ENCODE results near the gene DIPK1C. TPM values are rescaled to one million over a fixed set of nuclear protein-coding genes. Genes with fewer than 3 reads are reported as not detected.

The DIPK1C gene
- total RNA-seq, 1 donor from 2014 or later: 0.36 TPM

- Mint-ChIP-seq H3K27ac (no peak overlapping the region), H3K4me3 (no peak overlapping the region), H3K4me1 (ENCODE audit: unreplicated experiment) (no peaks in the 10 kb centered on the region), H3K9me3 (no peaks in the 10 kb centered on the region), H3K36me3 (no peaks in the 10 kb centered on the region), H3K27me3 (peaks cover 11% of the 10 kb centered on the region)
- no peak for TF ChIP-seq CTCF (conservative IDR thresholded peaks at IDR 0.05)
- DNase-seq (ENCODE audit: extremely low spot score, unreplicated experiment): no peak
Observed at GRCh38 chr18:74402806-74403433, 54.2 kb downstream of the DIPK1C start.

- peaks cover 5% of the 10 kb centered on the region for H3K4me1 Mint-ChIP-seq (ENCODE audit: unreplicated experiment)
- no peaks in the 10 kb centered on the region for H3K9me3 Mint-ChIP-seq
- no peak for TF ChIP-seq CTCF (conservative IDR thresholded peaks at IDR 0.05)
Observed at GRCh38 chr18:74400813-74401212, 56.3 kb downstream of the DIPK1C start.

GRCh38 chr18:74399091-74399887 lies 57.8 kb downstream of the DIPK1C start:
- H3K27ac Mint-ChIP-seq: no peak overlapping the region
- H3K9me3 Mint-ChIP-seq: no peaks in the 10 kb centered on the region
- H3K36me3 Mint-ChIP-seq: no peaks in the 10 kb centered on the region
- DNase-seq (ENCODE audit: extremely low spot score, unreplicated experiment): no peak
- peaks cover 8% of the 10 kb centered on the region for H3K27me3 Mint-ChIP-seq
- TF ChIP-seq CTCF (conservative IDR thresholded peaks at IDR 0.05): no peak
- peaks cover 10% of the 10 kb centered on the region for H3K4me1 Mint-ChIP-seq (ENCODE audit: unreplicated experiment)
- no peak overlapping the region for H3K4me3 Mint-ChIP-seq

More at GRCh38 chr18:74400813-74401212, 56.3 kb downstream of the DIPK1C start:
- no peak for DNase-seq (ENCODE audit: extremely low spot score, unreplicated experiment)
- Mint-ChIP-seq H3K36me3 (no peaks in the 10 kb centered on the region), H3K27ac (no peak overlapping the region), H3K4me3 (no peak overlapping the region), H3K27me3 (peaks cover 5% of the 10 kb centered on the region)

GRCh38 chr18:74397572-74397971 lies 59.5 kb downstream of the DIPK1C start:
- H3K36me3 Mint-ChIP-seq: no peaks in the 10 kb centered on the region
- H3K27me3 Mint-ChIP-seq: peaks cover 8% of the 10 kb centered on the region
- H3K4me3 Mint-ChIP-seq: no peak overlapping the region
- no peak for DNase-seq (ENCODE audit: extremely low spot score, unreplicated experiment)
- H3K9me3 Mint-ChIP-seq: no peaks in the 10 kb centered on the region
- peaks cover 10% of the 10 kb centered on the region for H3K4me1 Mint-ChIP-seq (ENCODE audit: unreplicated experiment)
- no peak overlapping the region for H3K27ac Mint-ChIP-seq
- TF ChIP-seq CTCF (conservative IDR thresholded peaks at IDR 0.05): no peak

GRCh38 chr18:74396171-74397169 lies 60.6 kb downstream of the DIPK1C start:
- no peak for TF ChIP-seq CTCF (conservative IDR thresholded peaks at IDR 0.05)
- Mint-ChIP-seq H3K27ac (no peak overlapping the region), H3K9me3 (no peaks in the 10 kb centered on the region), H3K36me3 (no peaks in the 10 kb centered on the region), H3K4me1 (ENCODE audit: unreplicated experiment) (peaks cover 10% of the 10 kb centered on the region), H3K4me3 (no peak overlapping the region), H3K27me3 (peaks cover 8% of the 10 kb centered on the region)
- no peak for DNase-seq (ENCODE audit: extremely low spot score, unreplicated experiment)
